K562 (cell line): ENCODE data around the gene AKAP6. TPM values are rescaled to one million over a fixed set of nuclear protein-coding genes. Genes with fewer than 3 reads are reported as not detected.

Source experiments
- ATAC-seq: fragments of 200-7000 bp; cut with Tn5 transposase; 3 replicates; pipeline ENCODE4 v1.9.1; 2020; ENCODE audit warnings: moderate library complexity
- BruUV-seq: library from RNA; stranded (reverse); fragments of 400-500 nt; replicated peaks from 2 replicates; lab custom pipeline; 2021; lab: Mats Ljungman, UMichigan
- CTCF ChIA-PET: fragments of 300-600 bp; formaldehyde crosslinking; extraction: SDS; loops from one replicate; lab custom pipeline; 2021; ENCODE audit warnings: low intra/inter-chr PET ratio; lab: Yijun Ruan, JAX
- POLR2A ChIA-PET: fragments of 300-600, 350-650 bp; sonication (Branson Sonifier 250); formaldehyde crosslinking; extraction: SDS; loops from one replicate; lab custom pipeline; 2021; ENCODE audit warnings: antibody characterized with exemption, inconsistent platforms; lab: Yijun Ruan, JAX
- DNase-seq, 4 experiments: peaks; one replicate each; pipeline versions ENCODE4 v3.0.0 to v3.0.0-alpha.2; 2011 to 2018; ENCODE audit warnings: low spot score in 3 of 4, mixed read lengths in 3 of 4; ENCODE audit errors: extremely low read depth in 1 of 4
- FAIRE-seq: peaks from 2 replicates; lab custom pipeline; 2011; peaks lifted over from hg19 to GRCh38; lab: Jason Lieb, UNC
- H2AFZ ChIP-seq: 2 replicates; pipeline ENCODE4 v1.6.0; 2011; ENCODE audit warnings: low read depth, low read length, control low read depth, inconsistent platforms
- H3K27ac ChIP-seq: fragments of 200-600 bp; 3 replicates; pipeline ENCODE4 v1.8.0; 2011; ENCODE audit warnings: low read depth, mild to moderate bottlenecking, control low read depth, inconsistent platforms, low read length, moderate library complexity, mixed read lengths; ENCODE audit errors: extremely low read depth
- H3K27me3 ChIP-seq, 2 experiments: fragments of 300-600 bp in 1 of 2; 2 replicates in 1 of 2; 3 replicates in 1 of 2; pipeline versions ENCODE4 v1.6.0 to v1.8.0; 2011; ENCODE audit warnings: inconsistent platforms in 2 of 2, low read length in 2 of 2, mild to moderate bottlenecking in 1 of 2, mixed read lengths in 1 of 2, moderate library complexity in 1 of 2; ENCODE audit not compliant: control insufficient read depth in 2 of 2, insufficient read depth in 2 of 2
- H3K36me3 ChIP-seq: fragments of 300-600 bp; 3 replicates; pipeline ENCODE4 v1.8.0; 2011; ENCODE audit warnings: mild to moderate bottlenecking, low read length, inconsistent platforms; ENCODE audit not compliant: control insufficient read depth, insufficient read depth
- H3K4me1 ChIP-seq, 2 experiments: fragments of 200-600 bp in 1 of 2; replicated peaks in 1 of 2; 2 replicates in 1 of 2; 3 replicates in 1 of 2; pipeline versions ENCODE4 v1.5.1 to v1.8.0; 2011; ENCODE audit warnings: inconsistent platforms in 2 of 2, low read length in 2 of 2, mild to moderate bottlenecking in 1 of 2, mixed read lengths in 1 of 2, moderate library complexity in 1 of 2; ENCODE audit not compliant: control insufficient read depth in 2 of 2, insufficient read depth in 2 of 2
- H3K4me2 ChIP-seq: 2 replicates; pipeline ENCODE4 v1.6.1; 2011; ENCODE audit warnings: low read length, control low read depth, inconsistent platforms, mixed read lengths; ENCODE audit not compliant: insufficient read depth
- H3K4me3 ChIP-seq: fragments of 200-600 bp; sonication (generic), shearing (Covaris generic); 2 replicates; pipeline ENCODE4 v1.5.1; 2016; ENCODE audit warnings: control low read depth, inconsistent platforms
- H3K79me2 ChIP-seq: fragments of 200-600 bp; 3 replicates; pipeline ENCODE4 v1.8.0; 2011; ENCODE audit warnings: low read length, inconsistent platforms; ENCODE audit not compliant: control insufficient read depth, insufficient read depth
- H3K9ac ChIP-seq, 2 experiments: 2 replicates each; pipeline versions ENCODE4 v1.6.0 to v1.6.1; 2011; ENCODE audit warnings: low read depth in 2 of 2, low read length in 2 of 2, control low read depth in 1 of 2, inconsistent platforms in 1 of 2, mild to moderate bottlenecking in 1 of 2, mixed read lengths in 1 of 2; ENCODE audit not compliant: insufficient read depth in 1 of 2
- H3K9me1 ChIP-seq: one replicate; pipeline ENCODE4 v1.6.0; 2011; ENCODE audit warnings: inconsistent platforms, mild to moderate bottlenecking, low read length, moderate library complexity; ENCODE audit not compliant: control insufficient read depth, insufficient read depth
- H3K9me3 ChIP-seq: replicated peaks from 2 replicates; pipeline ENCODE4 v1.5.1; 2011; ENCODE audit warnings: low read depth, low read length, inconsistent platforms; ENCODE audit not compliant: control insufficient read depth, insufficient read depth
- H4K20me1 ChIP-seq: replicated peaks from 2 replicates; pipeline ENCODE4 v1.6.1; 2011; ENCODE audit warnings: low read length, inconsistent platforms, mixed read lengths; ENCODE audit not compliant: control insufficient read depth, insufficient read depth
- FOS ChIP-seq: IDR thresholded peaks from 3 replicates; pipeline ENCODE4 v1.6.1; 2011; ENCODE audit not compliant: insufficient read length; ENCODE audit errors: extremely low read depth
- HOMEZ ChIP-seq: fragments of 250-450 bp; sonication (Bioruptor Pico); IDR thresholded peaks from 2 replicates; pipeline ENCODE4 v1.4.0; 2020; ENCODE audit warnings: mild to moderate bottlenecking, moderate library complexity
- MCM7 ChIP-seq, 2 experiments: fragments of 450-650 bp; IDR thresholded peaks; 2 replicates each; pipeline ENCODE4 v1.6.1; 2016 to 2018
- MECOM ChIP-seq: fragments of 250-450 bp; sonication (Bioruptor Pico); IDR thresholded peaks from 2 replicates; pipeline ENCODE4 v1.8.0; 2022; ENCODE audit warnings: inconsistent platforms
- NFIC ChIP-seq: fragments of 450-650 bp; IDR thresholded peaks from 2 replicates; pipeline ENCODE4 v1.6.1; 2017; ENCODE audit warnings: mild to moderate bottlenecking, inconsistent platforms
- OTX1 ChIP-seq: fragments of 450-650 bp; formaldehyde crosslinking; IDR thresholded peaks from 2 replicates; pipeline ENCODE4 v1.4.0; 2022; ENCODE audit warnings: mild to moderate bottlenecking
- PHB ChIP-seq: fragments of 250-450 bp; sonication (Bioruptor Pico); IDR thresholded peaks from 2 replicates; pipeline ENCODE4 v1.5.0; 2021
- PHF8 ChIP-seq: fragments of 200-600 bp; sonication (generic); IDR thresholded peaks from 2 replicates; pipeline ENCODE4 v1.6.1; 2012; ENCODE audit warnings: mixed run types, mild to moderate bottlenecking, inconsistent platforms, low read length, moderate library complexity, borderline replicate concordance
- POLR3A ChIP-seq: IDR thresholded peaks from 2 replicates; pipeline ENCODE4 v1.6.1; 2011; ENCODE audit warnings: borderline replicate concordance, mild to moderate bottlenecking, moderate library complexity; ENCODE audit not compliant: insufficient read length, insufficient read depth; ENCODE audit errors: extremely low read depth
- TFE3 ChIP-seq: fragments of 450-650 bp; formaldehyde crosslinking; IDR thresholded peaks from 2 replicates; pipeline ENCODE4 v1.4.0; 2020; ENCODE audit warnings: mild to moderate bottlenecking, mixed read lengths
- ZNF133 ChIP-seq: fragments of 250-450 bp; sonication (Bioruptor Pico); IDR thresholded peaks from 2 replicates; pipeline ENCODE4 v1.4.0; 2020; ENCODE audit warnings: mild to moderate bottlenecking
- ZNF347 ChIP-seq: fragments of 450-650 bp; formaldehyde crosslinking; IDR thresholded peaks from 2 replicates; pipeline ENCODE4 v1.4.0; 2020; ENCODE audit warnings: low read depth, mild to moderate bottlenecking, moderate library complexity
- WGBS: fragments of 100-300 bp; shearing (Covaris generic); methylation state at CpG from one replicate; pipeline ENCODE4 v1.1.6; 2016; ENCODE audit warnings: low coverage, mixed read lengths; ENCODE audit not compliant: insufficient coverage; ENCODE audit errors: missing lambda C conversion rate; 5-methylcytosine and 5-hydroxymethylcytosine counted together
- in situ Hi-C: fragments of 300-500 bp; cut with MboI; formaldehyde crosslinking; loops from 4 replicates; pipeline ENCODE4 v1.15.0; 2018; ENCODE audit warnings: inconsistent platforms, mixed read lengths
- intact Hi-C: fragments of 100-400 bp; cut with micrococcal nuclease; formaldehyde crosslinking; loops from 2 replicates; pipeline ENCODE4 v1.14.2; 2022
- polyA plus RNA-seq, 8 experiments: library from polyadenylated mRNA; depleted of rRNA in 4 of 8; stranded (reverse) in 5 of 8; unstranded in 3 of 8; fragments of >200 nt; fragmentation: Nextera tagmentation in 2 of 8; fragmentation: Illumina TruSeq in 1 of 8; extraction: Ambion mirVana in 2 of 8; extraction: Trizol in 1 of 8; gene quantifications; 2 replicates each; pipeline versions ENCODE4 v1.2.1 to v1.2.3, GENCODE V29; 2011 to 2014; ENCODE audit warnings: inconsistent platforms in 1 of 8, missing spikeins in 1 of 8
- total RNA-seq, 7 experiments: library from RNA; depleted of rRNA in 6 of 7; stranded (reverse); fragments of >200 nt in 6 of 7; fragmentation: Illumina TruSeq in 2 of 7; extraction: Trizol in 2 of 7; gene quantifications; 2 replicates each; pipeline versions ENCODE4 v1.2.1 to v1.2.3, GENCODE V29; 2011 to 2021; ENCODE audit warnings: low replicate concordance in 1 of 7
- TF ChIP-seq, protein P1 (sequence below), 2 experiments: fragments of 450-650 bp in 1 of 2; sonication (generic) in 1 of 2; formaldehyde crosslinking in 1 of 2; IDR thresholded peaks in 1 of 2; conservative IDR thresholded peaks in 1 of 2; 2 replicates each; pipeline versions ENCODE4 v1.6.1 to v1.8.1; 2016 to 2023; ENCODE audit warnings: mild to moderate bottlenecking in 2 of 2, moderate library complexity in 2 of 2, inconsistent platforms in 1 of 2, missing genetic modification reagents in 1 of 2

Gene AKAP6
- total and polyA plus RNA-seq, 9 of the 15 experiments (the other 6 are each of a cell fraction or from before 2014, with no cell fraction given) = 0.03 to 1.7 (median 0.48) TPM

DNA sequence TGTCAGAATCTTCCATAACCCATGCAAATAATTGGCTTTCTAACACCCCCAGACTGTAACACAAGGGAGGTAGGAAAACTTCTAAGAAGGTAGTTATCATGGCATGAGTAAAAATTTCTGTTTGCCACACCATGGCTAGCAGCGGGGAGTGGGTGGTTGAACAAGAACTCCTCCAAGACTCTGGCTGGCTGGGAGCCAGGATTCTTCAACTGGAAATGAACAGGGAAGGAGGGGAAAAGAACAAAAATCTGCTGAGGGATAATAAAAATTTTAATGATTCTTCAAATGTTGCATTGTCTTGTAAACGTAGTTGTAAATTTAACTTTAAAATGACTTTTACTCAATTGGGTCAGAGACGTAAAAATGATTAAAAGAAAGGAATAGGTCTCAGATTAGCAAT is 78.9 kb downstream of the AKAP6 start:
- no peaks in the 10 kb centered on the region for H3K79me2 ChIP-seq
- BruUV-seq = no TSS peak
- intact Hi-C loops = no loop called here
- TF ChIP-seq TFE3 (CRISPR knock-in tag) (no peak), NFIC (peak; percentile 50; the same call in 1 of the 2 replicates)
- TF ChIP-seq, all 486 proteins: peak for 1
- Histone ChIP-seq H3K9ac (no peak overlapping the region), H3K9me3 (no peaks in the 10 kb centered on the region), H3K4me3 (no peak overlapping the region), H3K36me3 (no peaks in the 10 kb centered on the region), H3K4me1 (no peaks in the 10 kb centered on the region), H3K9me1 (no peaks in the 10 kb centered on the region), H3K27me3 (no peaks in the 10 kb centered on the region), H3K27ac (no peak overlapping the region), H4K20me1 (no peaks in the 10 kb centered on the region), H2AFZ (no peak overlapping the region), H3K4me2 (no peak overlapping the region)
- DNase-seq (no peak), ATAC-seq (no peak), FAIRE-seq (no peak)
- in situ Hi-C loops = no loop called here
- ChIA-PET POLR2A (no interaction called here), CTCF (no interaction called here)
- 26% methylated on average over 3 of the region's 3 CpGs for WGBS

DNA sequence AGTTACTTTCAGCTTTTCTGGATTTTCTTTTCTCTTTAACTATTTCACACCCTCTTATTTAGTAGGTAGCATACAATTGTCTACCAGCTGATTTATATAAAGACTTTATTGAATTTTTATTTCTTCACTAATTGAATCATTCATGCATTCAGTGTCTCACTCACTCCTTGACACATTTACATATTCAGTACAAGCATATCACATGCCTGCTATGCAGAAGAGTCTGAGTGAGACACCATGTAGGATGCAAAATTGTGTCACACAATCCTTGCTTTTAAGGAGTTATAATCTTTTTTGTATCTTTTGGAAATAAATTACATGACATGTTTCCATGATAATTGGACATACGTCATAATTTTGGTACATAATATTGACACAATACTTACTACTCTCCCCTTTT is 83.0 kb downstream of the AKAP6 start:
- in situ Hi-C loops = no loop called here
- WGBS = 60% methylated on average over 1 of the region's 1 CpG
- intact Hi-C loops = no loop called here
- Histone ChIP-seq H3K27me3 (no peaks in the 10 kb centered on the region), H3K36me3 (no peaks in the 10 kb centered on the region), H3K4me2 (no peak overlapping the region), H3K79me2 (no peaks in the 10 kb centered on the region), H2AFZ (no peak overlapping the region), H3K9me1 (no peaks in the 10 kb centered on the region), H3K27ac (no peak overlapping the region), H3K4me3 (no peak overlapping the region), H3K9ac (no peak overlapping the region), H3K4me1 (no peaks in the 10 kb centered on the region), H4K20me1 (no peaks in the 10 kb centered on the region), H3K9me3 (no peaks in the 10 kb centered on the region)
- CTCF ChIA-PET = no interaction called here
- ATAC-seq (no peak), FAIRE-seq (no peak), DNase-seq (no peak)
- BruUV-seq = no TSS peak
- POLR2A ChIA-PET = interaction anchor here (1.1 kb wide), 1 partner anchor 11 kb away, joined by 3 read pairs; no protein-coding TSS in a partner anchor
- no peak for TF ChIP-seq PHF8
- TF ChIP-seq OTX1 (CRISPR knock-in tag) = no peak
- TF ChIP-seq PHB (CRISPR knock-in tag) = no peak
- TF ChIP-seq MECOM (CRISPR knock-in tag) = no peak
- TF ChIP-seq MCM7 (IDR thresholded peaks at IDR 0.05) = no peak
- no peak for TF ChIP-seq POLR3A
- TF ChIP-seq ZNF347 (CRISPR knock-in tag) = no peak
- TF ChIP-seq ZNF133 (CRISPR knock-in tag) = no peak
- TF ChIP-seq HOMEZ (CRISPR knock-in tag) = no peak
- TF ChIP-seq, protein P1, sequence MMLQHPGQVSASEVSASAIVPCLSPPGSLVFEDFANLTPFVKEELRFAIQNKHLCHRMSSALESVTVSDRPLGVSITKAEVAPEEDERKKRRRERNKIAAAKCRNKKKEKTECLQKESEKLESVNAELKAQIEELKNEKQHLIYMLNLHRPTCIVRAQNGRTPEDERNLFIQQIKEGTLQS (IDR thresholded peaks at IDR 0.05) = no peak
- TF ChIP-seq, protein P1 (CRISPR knock-in tag; conservative IDR thresholded peaks at IDR 0.05) = no peak
- TF ChIP-seq FOS = no peak
